ENCODE measurements around the gene RPGR.

DNA sequence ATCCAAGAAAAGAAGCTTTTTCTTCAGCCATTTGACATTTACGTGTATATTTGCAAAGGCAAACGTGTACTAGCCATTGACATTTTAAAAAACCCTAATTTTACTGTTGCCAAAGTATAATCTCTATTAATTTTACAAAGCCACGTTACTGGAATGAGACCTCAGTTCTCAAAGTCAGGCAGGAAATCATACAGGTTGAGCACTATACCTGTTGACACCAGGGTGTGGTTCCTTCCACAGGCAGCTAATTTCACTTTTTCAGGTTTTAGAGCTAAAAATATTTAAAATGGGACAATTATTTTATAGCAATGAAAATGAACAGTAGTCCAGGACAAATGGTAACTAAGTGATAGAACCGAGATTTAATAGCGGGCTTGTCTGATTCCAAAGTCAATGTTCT, 6.5 kb downstream of the RPGR start:
- TF ChIP-seq POLR2A (IDR thresholded peaks at IDR 0.05) (no peak), CTCF (IDR thresholded peaks at IDR 0.05) (no peak)

All from body of pancreas (tissue), 4 donors.